ENCODE measurements around the gene TMBIM6.

Gene TMBIM6

GRCh38 chr12:49741882-49742620 lies 694 bp downstream of the TMBIM6 start:
- TF ChIP-seq CTCF (IDR thresholded peaks at IDR 0.05; ENCODE audit: low read depth, low read length): no peak
- peak; percentile 72 for DNase-seq
- H3K9me3 ChIP-seq (ENCODE audit: severe bottlenecking): no peaks in the 10 kb centered on the region
- peak overlapping the region; percentile 94 for H3K27ac ChIP-seq
- peak overlapping the region; percentile 83 for H3K4me3 ChIP-seq (ENCODE audit: low read depth, low read length)
- no peaks in the 10 kb centered on the region for H3K27me3 ChIP-seq (ENCODE audit: insufficient read depth, low read depth, severe bottlenecking)
- peaks cover 25% of the 10 kb centered on the region for H3K36me3 ChIP-seq

- H3K36me3 ChIP-seq: peaks cover 37% of the 10 kb centered on the region
- TF ChIP-seq CTCF (IDR thresholded peaks at IDR 0.05; ENCODE audit: low read depth, low read length): no peak
Measured at GRCh38 chr12:49744363-49744885, 3.1 kb downstream of the TMBIM6 start.

GRCh38 chr12:49748306-49748705 lies 6.9 kb downstream of the TMBIM6 start:
- Histone ChIP-seq H3K36me3 (peaks cover 49% of the 10 kb centered on the region), H3K4me3 (ENCODE audit: low read depth, low read length) (no peak overlapping the region), H3K27ac (no peak overlapping the region), H3K9me3 (ENCODE audit: severe bottlenecking) (no peaks in the 10 kb centered on the region), H3K27me3 (ENCODE audit: insufficient read depth, low read depth, severe bottlenecking) (no peaks in the 10 kb centered on the region)
- no peak for DNase-seq
- no peak for TF ChIP-seq CTCF (IDR thresholded peaks at IDR 0.05; ENCODE audit: low read depth, low read length)

More at GRCh38 chr12:49744363-49744885, 3.1 kb downstream of the TMBIM6 start:
- no peak overlapping the region for H3K4me3 ChIP-seq (ENCODE audit: low read depth, low read length)
- H3K9me3 ChIP-seq (ENCODE audit: severe bottlenecking): no peaks in the 10 kb centered on the region
- DNase-seq: no peak
- no peaks in the 10 kb centered on the region for H3K27me3 ChIP-seq (ENCODE audit: insufficient read depth, low read depth, severe bottlenecking)
- 0 out of 2 replicates have a peak overlapping the region, but pooled peaks have one; percentile 17 for H3K27ac ChIP-seq

GRCh38 chr12:49748800-49749199 lies 7.4 kb downstream of the TMBIM6 start:
- H3K4me3 ChIP-seq (ENCODE audit: low read depth, low read length): no peak overlapping the region
- H3K27ac ChIP-seq: no peak overlapping the region
- TF ChIP-seq CTCF (IDR thresholded peaks at IDR 0.05; ENCODE audit: low read depth, low read length): no peak
- peaks cover 49% of the 10 kb centered on the region for H3K36me3 ChIP-seq
- no peaks in the 10 kb centered on the region for H3K9me3 ChIP-seq (ENCODE audit: severe bottlenecking)
- H3K27me3 ChIP-seq (ENCODE audit: insufficient read depth, low read depth, severe bottlenecking): no peaks in the 10 kb centered on the region
- DNase-seq: no peak

- Histone ChIP-seq H3K27ac (no peak overlapping the region), H3K4me3 (ENCODE audit: low read depth, low read length) (no peak overlapping the region), H3K27me3 (ENCODE audit: insufficient read depth, low read depth, severe bottlenecking) (no peaks in the 10 kb centered on the region), H3K36me3 (peaks cover 59% of the 10 kb centered on the region), H3K9me3 (ENCODE audit: severe bottlenecking) (no peaks in the 10 kb centered on the region)
- DNase-seq: no peak
- no peak for TF ChIP-seq CTCF (IDR thresholded peaks at IDR 0.05; ENCODE audit: low read depth, low read length)
Measured at GRCh38 chr12:49750027-49750995, 9.0 kb downstream of the TMBIM6 start.
